ENCODE data around the gene EPS15. TPM values are rescaled to one million over a fixed set of nuclear protein-coding genes. Genes with fewer than 3 reads are reported as not detected.
A peak's percentile ranks its signal among the peaks of the same experiment; 100 is the strongest.

The EPS15 gene
- total and polyA plus RNA-seq, 8 donors: 13.3 to 139 (median 46.8) TPM

- 45 to 55% (median 49%) methylated on average over 7 of the region's 7 CpGs for WGBS, 5 donors
- TF ChIP-seq CTCF (IDR thresholded peaks at IDR 0.05) (no peak), POLR2AphosphoS5 (IDR thresholded peaks at IDR 0.05) (peak in 1 of 3 donors; percentile 45)
- H3K4me1 ChIP-seq: peaks cover 7 to 35% (median 29%) of the 10 kb centered on the region in 4 donors
- peak overlapping the region; percentile 45 to 59 (median 50) for H3K4me3 ChIP-seq
- peaks cover 0 to 26% (median 7%) of the 10 kb centered on the region in 3 donors for H3K27me3 ChIP-seq
- DNase-seq: peak; percentile 50 to 79
- peak overlapping the region; percentile 77 to 90 (median 82) for H3K27ac ChIP-seq
- intact Hi-C loops (cut with DNase I; ENCODE audit: low total_unique reads): no loop called here
- H3K9me3 ChIP-seq: no peaks in the 10 kb centered on the region
- no peaks in the 10 kb centered on the region for H3K36me3 ChIP-seq
Observed at GRCh38 chr1:51331206-51332100, 187.6 kb downstream of the EPS15 start.

- intact Hi-C loops (cut with DNase I; ENCODE audit: low total_unique reads): no loop called here
- H3K27ac ChIP-seq: peak within 1 kb of the TSS; percentile 82 to 93 (median 85)
- H3K36me3 ChIP-seq: no peaks in the 10 kb centered on the region
- peaks cover 7 to 28% (median 23%) of the 10 kb centered on the region in 4 donors for H3K4me1 ChIP-seq
- H3K4me3 ChIP-seq: peak within 1 kb of the TSS; percentile 45 to 59 (median 50)
- DNase-seq: peak; percentile 62 to 66
- TF ChIP-seq EP300 (IDR thresholded peaks at IDR 0.05) (no peak), POLR2AphosphoS5 (IDR thresholded peaks at IDR 0.05) (no peak)
- WGBS, 5 donors: 3 to 10% (median 4%) methylated on average over 15 to 80 of the region's 87 CpGs
- no peaks in the 10 kb centered on the region for H3K9me3 ChIP-seq
- peaks cover 0 to 26% (median 7%) of the 10 kb centered on the region in 3 donors for H3K27me3 ChIP-seq
Observed at GRCh38 chr1:51330331-51331201, 188.5 kb downstream of the EPS15 start, which contains the start of gene TTC39A. Gene TTC39A, minus strand, starts transcription at chr1:51330562. Its CDS starts 85 bp downstream, at chr1:51330477.

GRCh38 chr1:51329443-51330325 lies 189.4 kb downstream of the EPS15 start:
- Histone ChIP-seq H3K4me3 (peak overlapping the region; percentile 34 to 59 (median 46)), H3K27me3 (peaks cover 0 to 26% (median 7%) of the 10 kb centered on the region in 3 donors), H3K27ac (peak overlapping the region; percentile 82 to 93 (median 85)), H3K9me3 (no peaks in the 10 kb centered on the region), H3K4me1 (peaks cover 7 to 26% (median 22%) of the 10 kb centered on the region in 4 donors), H3K36me3 (no peaks in the 10 kb centered on the region)
- 18 to 32% (median 30%) methylated on average over 15 to 26 of the region's 26 CpGs for WGBS, 5 donors
- TF ChIP-seq POLR2AphosphoS5 (IDR thresholded peaks at IDR 0.05) (peak; percentile 29 to 91 (median 91)), EP300 (IDR thresholded peaks at IDR 0.05) (no peak), POLR2A (IDR thresholded peaks at IDR 0.05) (peak in 1 of 4 donors; percentile 82)
- intact Hi-C loops (cut with DNase I; ENCODE audit: low total_unique reads): no loop called here
- DNase-seq: peak; percentile 94

- H3K36me3 ChIP-seq: no peaks in the 10 kb centered on the region
- no peak for DNase-seq
- H3K9me3 ChIP-seq: no peaks in the 10 kb centered on the region
- H3K4me3 ChIP-seq: peak overlapping the region in 1 of 4 donors; percentile 34
- peak overlapping the region; percentile 82 to 93 (median 85) for H3K27ac ChIP-seq
- 46 to 62% (median 53%) methylated on average over 4 of the region's 4 CpGs for WGBS, 5 donors
- TF ChIP-seq POLR2AphosphoS5 (IDR thresholded peaks at IDR 0.05): no peak
- TF ChIP-seq CTCF (IDR thresholded peaks at IDR 0.05): no peak
- no peak for TF ChIP-seq POLR2A (IDR thresholded peaks at IDR 0.05)
- no peak for TF ChIP-seq EP300 (IDR thresholded peaks at IDR 0.05)
- peaks cover 0 to 26% (median 7%) of the 10 kb centered on the region in 3 donors for H3K27me3 ChIP-seq
- H3K4me1 ChIP-seq: peaks cover 7 to 26% (median 22%) of the 10 kb centered on the region in 4 donors
- intact Hi-C loops (cut with DNase I; ENCODE audit: low total_unique reads): no loop called here
Observed at GRCh38 chr1:51328926-51329325, 190.1 kb downstream of the EPS15 start.

All from stomach (tissue), 9 donors.